SH-SY5Y (cell line): Measurements from ENCODE around the gene XRCC1.

Source experiments
- GATA2 ChIP-seq: IDR thresholded peaks from 2 replicates; pipeline ENCODE4 v1.6.1; 2011; ENCODE audit warnings: mild to moderate bottlenecking, low read depth, low read length
- GATA3 ChIP-seq: IDR thresholded peaks from 2 replicates; pipeline ENCODE4 v1.6.1; 2011; ENCODE audit warnings: low read depth, mild to moderate bottlenecking, low read length, moderate library complexity

Gene XRCC1

GRCh38 chr19:43503501-43504425 is 71.6 kb downstream of the XRCC1 start:
- TF ChIP-seq GATA3 (no peak), GATA2 (no peak)

- no peak for TF ChIP-seq GATA2
- no peak for TF ChIP-seq GATA3
Observed at GRCh38 chr19:43502419-43502976, 72.8 kb downstream of the XRCC1 start.

GRCh38 chr19:43501661-43502418 is 73.5 kb downstream of the XRCC1 start:
- TF ChIP-seq GATA2 (no peak), GATA3 (no peak)

- TF ChIP-seq GATA3, result no peak
- TF ChIP-seq GATA2, result no peak
Observed at GRCh38 chr19:43499042-43499441, 76.3 kb downstream of the XRCC1 start.

GRCh38 chr19:43498233-43498842 is 77.0 kb downstream of the XRCC1 start:
- TF ChIP-seq GATA2 (no peak), GATA3 (no peak)

GRCh38 chr19:43496960-43497359 is 78.4 kb downstream of the XRCC1 start:
- no peak for TF ChIP-seq GATA2
- TF ChIP-seq GATA3, result no peak

- TF ChIP-seq GATA2, result no peak
- TF ChIP-seq GATA3, result no peak
Observed at GRCh38 chr19:43495082-43495481, 80.2 kb downstream of the XRCC1 start.
